ENCODE data around the gene ATP6V1G3.
A peak's percentile ranks its signal among the peaks of the same experiment; 100 is the strongest.
"Not testable (repeated sequence)": the region's sequence is repeated elsewhere in the genome, so short reads cannot be mapped to it uniquely, and the experiment has no call there.

ATP6V1G3 gene

DNA sequence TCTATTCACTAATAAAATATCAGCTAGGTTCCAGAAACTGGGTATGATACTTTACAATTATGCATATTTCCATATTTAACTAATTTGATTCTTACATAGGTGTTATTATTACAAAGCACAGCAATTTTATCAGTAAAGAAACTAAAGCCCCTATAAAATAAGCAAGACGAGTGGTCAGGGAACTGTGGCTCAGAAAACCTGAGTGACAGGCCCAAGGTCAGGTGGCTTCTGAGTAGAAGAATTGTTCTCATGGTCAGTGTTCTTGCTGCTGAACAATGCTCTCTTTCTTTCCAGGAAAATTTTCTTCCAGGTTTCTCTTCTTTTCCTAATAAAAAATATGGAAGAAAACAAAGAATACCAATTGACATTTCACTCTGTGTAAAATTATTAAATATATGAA lies 2.2 kb upstream of the ATP6V1G3 start:
- DNase-seq (ENCODE audit: low read depth, low spot score), result no peak

DNA sequence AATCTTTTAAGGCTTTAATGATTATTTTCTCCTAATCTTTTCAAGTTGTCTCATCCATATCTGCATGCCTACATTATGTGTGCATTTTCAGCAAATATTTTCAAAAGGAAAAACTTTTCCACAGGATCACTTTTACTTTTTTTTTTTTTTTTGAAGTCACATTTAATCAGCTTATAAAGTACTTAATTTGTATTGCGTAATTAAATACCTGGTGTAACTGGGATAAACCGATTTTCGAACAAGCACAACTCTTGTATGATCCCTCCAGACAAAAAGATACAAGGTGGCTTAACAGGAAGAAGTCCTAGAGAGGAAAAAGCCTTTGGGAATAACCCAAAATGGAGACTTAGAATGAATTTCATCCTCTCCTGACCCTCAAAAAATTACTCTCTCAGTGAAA lies 1.3 kb upstream of the ATP6V1G3 start:
- no peak for DNase-seq (ENCODE audit: low read depth, low spot score)

DNA sequence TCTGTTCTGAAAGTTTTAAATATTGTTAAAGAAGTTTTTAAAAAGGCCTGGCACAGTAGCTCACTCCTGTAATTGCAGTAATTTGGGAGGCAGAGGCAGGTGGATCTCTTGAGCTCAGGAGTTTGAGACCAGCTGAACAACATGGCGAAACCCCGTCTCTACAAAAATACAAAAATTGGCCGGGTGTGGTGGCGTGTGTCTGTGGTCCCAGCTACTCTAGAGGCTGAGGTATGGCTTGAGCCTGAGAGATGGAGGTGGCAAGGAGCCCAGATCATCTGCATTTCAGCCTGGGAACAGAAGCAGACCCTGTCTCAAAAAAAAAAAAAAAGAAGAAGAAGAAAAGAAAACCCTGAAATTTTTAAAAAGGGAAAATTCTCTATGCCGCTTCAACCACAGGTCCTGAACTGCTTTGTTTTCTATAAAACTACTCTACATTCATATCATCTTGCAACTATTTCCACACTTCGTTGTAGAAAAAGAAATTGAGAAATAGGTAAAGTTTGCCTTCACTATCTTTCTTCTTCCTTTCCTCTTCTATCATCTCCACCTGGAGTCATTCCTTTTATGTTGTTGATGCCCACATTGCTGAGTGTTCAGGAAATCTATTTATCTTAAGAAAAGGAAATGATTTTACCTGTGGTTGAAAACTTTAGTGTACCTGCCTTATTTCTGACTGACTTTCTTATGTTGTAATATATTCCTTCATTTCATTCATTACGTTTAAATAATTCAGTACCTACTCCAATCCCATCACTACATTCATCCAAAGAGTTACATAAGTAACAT lies 1.7 kb downstream of the ATP6V1G3 start:
- no peak for DNase-seq (ENCODE audit: low read depth, low spot score)

DNA sequence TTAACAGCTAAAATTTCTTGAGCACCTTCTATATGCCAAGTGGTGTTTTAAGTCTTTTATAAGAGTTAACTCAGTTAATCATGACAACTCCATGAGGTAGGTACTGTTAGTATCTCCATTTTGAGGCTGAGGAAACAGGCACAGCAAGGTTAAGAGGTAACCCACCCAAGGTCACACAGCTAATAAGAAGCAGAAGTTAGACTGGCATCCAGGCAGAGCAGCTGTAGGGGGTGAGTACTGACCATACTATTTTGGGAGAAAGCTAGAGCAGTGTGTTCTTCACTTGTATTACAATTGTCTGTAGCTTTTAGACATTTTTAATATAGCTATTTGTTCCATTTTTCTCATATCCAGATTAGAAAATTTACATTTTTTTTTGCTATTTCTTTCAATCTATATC lies 4.8 kb downstream of the ATP6V1G3 start:
- no peak for DNase-seq (ENCODE audit: low read depth, low spot score)

DNA sequence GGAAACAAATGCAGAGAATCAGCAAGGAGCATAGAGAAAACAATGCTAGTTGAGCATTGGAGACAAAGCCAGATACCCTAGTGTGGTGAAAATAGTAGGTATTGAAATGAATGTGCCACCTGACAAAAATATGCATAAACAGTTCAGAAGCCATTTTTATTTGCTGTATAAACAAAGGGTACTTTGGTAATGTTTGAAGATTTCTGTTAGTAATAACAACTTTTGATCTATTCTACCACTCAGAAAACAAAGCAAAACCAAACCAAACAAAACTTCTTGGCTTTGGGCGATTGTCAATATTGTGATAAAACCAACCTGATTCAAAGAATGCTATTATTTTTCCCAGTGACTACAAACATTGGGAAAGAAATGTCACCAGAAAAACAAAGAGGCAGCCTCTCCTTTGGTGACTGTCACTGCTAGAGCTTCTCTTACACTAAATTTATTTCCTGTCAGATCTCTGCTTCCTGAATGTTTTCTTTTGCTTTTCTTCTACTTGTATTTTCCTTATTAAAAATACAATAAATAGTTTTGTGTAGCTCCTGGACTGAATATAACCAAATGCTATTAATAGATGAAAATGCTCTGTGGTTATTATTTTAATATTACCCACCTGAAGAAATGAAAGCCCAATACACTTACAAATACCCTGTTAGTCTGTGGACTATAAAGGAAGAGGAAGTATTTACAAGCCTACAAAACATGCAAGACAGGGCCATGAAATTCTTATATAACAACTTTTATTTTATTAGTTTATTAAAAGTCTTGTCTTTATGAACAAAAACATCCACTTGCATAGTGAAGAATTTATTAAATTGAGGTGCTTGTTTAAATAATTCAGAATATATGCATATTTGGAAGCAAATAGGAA lies 5.7 kb downstream of the ATP6V1G3 start:
- DNase-seq (ENCODE audit: low read depth, low spot score), result no peak

DNA sequence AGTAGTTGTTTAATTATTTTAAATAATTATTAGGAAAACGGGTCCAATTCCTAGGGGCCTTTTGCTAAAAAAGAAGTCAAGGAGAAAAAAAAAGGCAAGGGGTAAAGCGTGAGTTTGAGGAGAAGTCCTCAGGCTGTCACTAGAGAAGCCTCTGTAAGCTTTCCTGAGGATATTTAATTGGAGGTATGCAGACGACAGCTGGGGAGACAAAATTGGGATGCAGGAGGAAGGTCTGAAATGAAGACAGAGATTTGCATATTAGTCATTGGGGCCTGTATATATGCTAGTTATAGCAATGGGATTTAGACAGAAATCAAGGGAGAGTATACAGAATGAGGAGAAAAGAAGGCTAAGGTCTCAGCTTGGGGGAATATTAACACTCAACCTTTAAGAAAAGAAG lies 8.6 kb downstream of the ATP6V1G3 start:
- no peak for DNase-seq (ENCODE audit: low read depth, low spot score)

DNA sequence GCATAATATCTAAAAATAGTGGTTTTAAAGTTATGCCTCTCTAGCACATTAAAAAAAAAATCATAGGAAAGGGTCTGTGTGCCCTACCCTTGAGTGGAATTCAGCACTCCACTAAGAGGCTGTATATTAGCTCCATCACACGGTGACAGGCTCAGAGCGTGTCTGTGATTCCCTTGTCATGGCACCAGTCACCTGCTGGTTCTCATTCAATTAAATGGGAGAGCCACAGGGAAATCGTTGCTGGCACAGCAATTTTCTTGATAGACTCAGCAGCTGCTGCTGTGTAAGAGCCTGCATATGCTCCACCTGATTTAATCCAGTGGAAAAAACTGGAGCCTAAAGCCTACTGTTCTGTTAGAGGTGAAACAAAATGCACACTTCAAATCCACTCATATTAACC lies 9.5 kb downstream of the ATP6V1G3 start:
- DNase-seq (ENCODE audit: low read depth, low spot score), result no peak

DNA sequence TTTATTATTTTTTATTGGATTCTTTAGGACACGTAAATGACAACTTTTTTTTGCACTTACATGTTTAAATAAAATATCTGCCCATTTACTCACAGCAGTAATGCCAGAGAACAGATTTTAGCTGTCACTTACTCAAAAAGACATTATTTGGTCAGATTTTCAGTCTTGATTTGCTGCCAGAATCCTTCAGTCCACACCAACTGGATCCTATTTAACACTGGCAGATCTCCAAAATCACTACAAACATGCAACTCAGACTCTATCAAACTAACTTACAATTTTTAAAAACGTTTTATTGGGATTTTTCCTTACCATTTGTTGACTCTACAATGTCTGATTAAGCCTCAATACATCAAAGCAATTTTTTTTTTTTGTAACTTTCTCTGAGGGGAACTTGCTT lies 11.1 kb downstream of the ATP6V1G3 start:
- no peak for DNase-seq (ENCODE audit: low read depth, low spot score)

DNA sequence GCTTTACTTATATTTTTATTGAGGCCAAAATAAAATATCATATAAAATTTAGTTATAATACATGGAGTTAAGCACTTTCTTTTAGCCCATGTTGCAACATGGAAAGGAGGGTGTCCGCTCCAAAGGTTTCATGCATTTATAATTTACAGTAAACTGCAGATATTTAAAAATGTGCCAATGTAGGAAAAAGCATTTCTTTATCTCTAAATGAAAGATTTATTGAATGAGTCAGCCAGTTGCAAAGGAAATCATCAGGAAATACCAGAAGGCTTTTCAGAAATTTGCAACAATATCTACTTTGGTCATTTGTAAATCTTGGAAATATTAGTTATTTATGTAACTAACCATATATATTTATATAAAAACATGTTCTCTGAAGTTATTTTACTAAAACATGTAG lies 12.1 kb downstream of the ATP6V1G3 start:
- no peak for DNase-seq (ENCODE audit: low read depth, low spot score)

DNA sequence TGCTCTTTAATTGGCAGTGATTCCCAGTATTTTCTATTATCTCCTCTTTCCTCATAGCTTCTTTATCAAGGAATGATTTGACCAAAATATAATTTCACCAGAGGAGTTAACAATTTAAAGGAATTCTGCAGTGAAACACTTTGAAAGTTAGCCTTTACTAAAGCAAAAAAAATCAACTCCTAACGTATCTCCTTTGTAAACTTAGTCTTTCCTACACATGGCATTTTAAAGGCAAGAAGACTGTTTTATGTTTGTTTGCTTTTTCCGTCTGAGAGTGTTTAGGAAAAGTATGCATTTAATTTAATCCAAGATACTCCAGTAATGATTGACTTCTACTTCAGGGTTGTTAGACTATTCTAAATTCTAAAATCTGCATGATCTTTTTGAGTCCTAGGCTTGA lies 15.9 kb downstream of the ATP6V1G3 start:
- no peak for DNase-seq (ENCODE audit: low read depth, low spot score)

DNA sequence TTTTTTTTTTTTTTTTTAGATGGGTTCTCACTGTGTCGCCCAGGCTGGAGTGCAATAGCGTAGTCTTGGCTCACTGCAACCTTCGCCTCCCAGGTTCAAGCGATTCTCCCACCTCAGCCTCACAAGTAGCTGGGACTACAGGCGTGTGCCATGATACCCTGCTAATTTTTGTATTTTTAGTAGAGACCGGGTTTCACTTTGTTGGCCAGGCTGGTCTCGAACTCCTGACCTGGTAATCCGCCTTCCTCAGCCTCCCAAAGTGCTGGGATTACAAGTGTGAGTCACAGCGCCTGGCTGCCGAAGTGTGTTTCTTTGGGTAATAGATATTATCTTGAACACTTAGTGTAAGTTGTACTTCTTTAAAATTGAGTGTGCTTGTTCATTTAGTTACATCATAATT lies 16.4 kb downstream of the ATP6V1G3 start:
- DNase-seq (ENCODE audit: low read depth, low spot score), result not testable (repeated sequence)

DNA sequence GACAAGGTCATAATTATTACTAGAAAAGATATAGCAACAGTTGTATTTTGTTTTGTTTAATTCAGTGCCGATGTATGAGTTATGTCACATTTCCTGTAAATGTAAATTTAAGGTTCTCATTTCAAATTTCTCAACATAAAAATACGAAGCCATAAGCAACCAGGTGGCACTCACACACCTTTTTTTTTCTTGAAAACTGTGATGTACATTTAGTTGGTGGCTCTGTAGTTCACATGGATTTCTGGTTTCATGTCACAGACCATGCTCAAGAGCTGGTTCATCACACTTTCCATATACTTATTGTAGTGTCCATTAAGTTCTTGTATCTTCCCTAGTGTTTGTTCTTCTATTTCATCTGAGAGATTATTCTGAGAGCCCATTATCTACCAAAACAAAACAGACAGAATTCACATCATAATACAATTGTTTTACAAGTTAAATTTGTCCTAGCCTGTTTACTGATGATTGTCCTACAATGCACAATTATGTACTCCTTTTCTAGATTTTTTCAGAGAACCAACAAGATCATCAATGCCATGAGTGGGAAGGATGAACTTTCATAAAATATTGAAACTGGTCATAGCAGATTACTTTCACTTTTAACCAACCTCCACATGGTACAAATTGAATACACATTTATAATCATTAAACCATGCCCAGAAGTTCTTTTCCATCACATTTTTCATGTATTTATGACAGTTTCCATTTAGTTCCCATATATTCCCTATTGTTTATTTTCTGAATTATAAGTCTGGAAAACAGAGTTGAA lies 17.1 kb downstream of the ATP6V1G3 start:
- DNase-seq (ENCODE audit: low read depth, low spot score), result no peak

DNA sequence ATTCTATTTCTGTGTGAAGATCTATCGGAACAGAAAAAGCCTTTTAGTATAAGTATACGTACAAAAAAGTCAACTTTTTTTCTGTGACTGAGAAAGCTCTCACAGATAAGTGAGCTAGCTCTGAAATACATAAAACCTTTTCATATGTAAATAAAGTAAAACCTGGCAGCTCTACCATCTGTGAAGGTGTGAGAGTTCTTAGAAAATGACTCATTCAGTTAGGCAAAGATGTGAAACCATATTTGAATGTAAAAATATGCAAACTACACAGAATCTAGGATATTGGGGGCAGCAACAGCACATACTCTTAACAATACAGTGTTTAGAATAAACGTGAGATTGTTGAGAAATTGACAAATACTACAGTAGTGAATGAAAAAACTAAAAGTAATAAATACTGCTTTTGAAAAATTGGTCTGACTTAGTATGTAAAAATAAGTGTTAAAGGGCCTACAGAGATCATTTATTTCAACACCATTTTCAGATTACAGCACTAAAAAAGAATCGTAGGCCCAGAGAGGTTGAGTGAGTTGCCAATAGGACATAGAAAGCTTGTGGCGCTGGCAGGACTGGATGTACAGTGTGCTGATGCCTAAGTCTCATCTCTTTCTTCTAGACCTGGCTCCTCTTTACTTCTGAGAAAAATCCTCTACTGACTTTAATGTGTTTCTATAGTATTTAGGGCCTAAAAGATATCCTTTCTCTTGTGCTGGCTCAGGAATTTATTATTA lies 19.8 kb downstream of the ATP6V1G3 start:
- no peak for DNase-seq (ENCODE audit: low read depth, low spot score)

DNA sequence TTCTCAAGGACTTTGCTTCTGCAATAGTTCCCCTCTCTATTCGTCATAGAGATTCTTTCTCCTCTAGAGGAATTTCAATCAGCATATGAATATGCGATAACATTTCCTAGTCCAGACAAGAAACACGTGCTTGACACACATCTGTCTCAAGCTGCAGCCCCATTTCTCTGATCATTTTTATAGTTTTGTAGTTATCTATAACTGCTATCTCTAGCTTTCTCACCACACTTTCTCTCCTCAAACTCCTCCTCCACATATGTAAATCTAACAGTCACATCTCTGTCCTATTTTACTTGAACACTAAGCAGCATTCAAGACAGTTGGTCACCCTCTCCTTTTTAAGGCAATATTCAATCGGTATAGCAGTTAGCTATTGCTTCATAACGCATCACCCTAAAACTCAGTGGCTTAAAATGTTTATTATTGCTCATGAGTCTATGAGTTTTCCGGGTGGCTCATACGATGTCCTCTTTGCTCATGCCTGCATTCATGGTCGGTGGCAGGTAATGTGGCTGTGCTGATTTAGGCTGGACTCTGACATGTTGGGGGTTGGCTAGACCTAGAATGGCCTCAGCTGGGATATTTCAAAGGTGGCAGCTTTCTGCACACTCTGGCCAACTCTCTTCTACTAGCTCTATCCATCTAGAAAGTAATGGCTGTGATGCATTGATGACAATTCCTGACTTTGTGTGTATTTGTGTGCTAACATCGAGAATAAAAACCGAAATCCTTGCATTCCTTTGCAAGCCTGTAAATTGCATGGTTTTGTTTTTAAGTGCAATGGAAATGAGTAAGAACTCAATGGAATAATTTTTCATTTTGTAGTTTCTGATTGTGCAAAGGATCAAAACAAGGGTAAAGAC lies 20.6 kb downstream of the ATP6V1G3 start:
- no peak for DNase-seq (ENCODE audit: low read depth, low spot score)

DNA sequence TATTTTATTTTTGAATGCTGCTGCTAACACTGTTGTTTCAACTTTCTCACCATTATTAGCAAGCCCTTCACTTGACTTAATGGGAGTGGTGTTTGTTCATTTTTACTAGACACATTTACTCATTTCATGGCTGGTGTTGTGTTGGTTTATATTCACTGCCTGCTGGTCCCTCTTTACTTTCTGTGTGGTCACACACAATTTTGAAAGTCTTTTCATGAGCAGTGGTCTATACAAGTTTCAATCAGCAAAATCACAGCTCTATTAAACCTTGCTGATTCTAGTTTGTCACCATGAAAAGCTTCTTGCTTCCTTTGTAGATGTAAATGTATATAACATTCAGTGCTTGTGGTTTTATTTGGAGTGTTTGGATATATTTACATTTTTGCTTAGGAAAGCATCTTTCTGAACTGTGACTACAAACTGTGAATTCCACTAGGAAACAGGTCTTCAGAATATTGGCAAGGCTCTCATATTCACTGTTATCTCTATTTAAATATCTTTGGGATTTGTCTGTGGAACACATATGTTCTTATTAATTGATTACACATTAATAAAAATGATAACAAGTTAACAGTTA lies 22.8 kb downstream of the ATP6V1G3 start:
- DNase-seq (ENCODE audit: low read depth, low spot score), result no peak

DNA sequence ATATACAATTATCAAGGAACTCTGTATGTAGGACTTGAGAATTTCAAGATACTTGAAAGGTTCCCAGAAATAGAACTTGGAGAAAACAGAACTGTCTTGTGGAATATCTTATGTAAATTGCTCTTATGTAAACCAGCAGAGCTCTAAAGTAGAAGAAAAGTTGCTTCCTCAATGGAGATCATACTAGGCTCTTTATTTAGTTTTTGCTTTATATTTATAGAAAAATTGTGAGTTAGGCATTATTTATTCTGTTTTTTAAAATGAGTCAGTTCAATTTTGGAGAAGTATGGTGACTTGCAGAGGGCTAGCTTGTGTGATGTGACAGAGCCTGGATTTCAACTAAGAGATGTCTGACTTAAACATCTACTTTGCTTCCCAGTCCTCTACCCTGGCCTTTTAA lies 40.4 kb downstream of the ATP6V1G3 start:
- DNase-seq (ENCODE audit: low read depth, low spot score), result no peak

DNA sequence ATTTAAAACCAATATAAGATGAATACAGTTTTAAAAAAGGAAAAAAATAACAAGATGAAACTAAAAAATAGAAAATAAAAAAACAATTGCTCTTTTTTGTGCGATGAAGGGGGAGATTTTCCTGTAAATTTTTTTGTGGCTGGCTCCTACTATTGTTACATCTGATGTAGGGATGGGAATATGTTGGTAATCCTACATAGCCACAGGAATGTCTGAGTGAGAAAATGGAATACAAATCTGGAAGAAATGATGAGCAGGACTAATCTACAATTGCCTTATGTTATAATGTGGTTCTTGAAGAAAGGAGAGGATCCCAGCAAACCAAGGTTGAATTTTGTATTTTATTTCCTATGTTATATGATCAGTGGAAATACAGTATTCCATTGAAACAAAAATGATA lies 40.9 kb downstream of the ATP6V1G3 start:
- no peak for DNase-seq (ENCODE audit: low read depth, low spot score)

DNA sequence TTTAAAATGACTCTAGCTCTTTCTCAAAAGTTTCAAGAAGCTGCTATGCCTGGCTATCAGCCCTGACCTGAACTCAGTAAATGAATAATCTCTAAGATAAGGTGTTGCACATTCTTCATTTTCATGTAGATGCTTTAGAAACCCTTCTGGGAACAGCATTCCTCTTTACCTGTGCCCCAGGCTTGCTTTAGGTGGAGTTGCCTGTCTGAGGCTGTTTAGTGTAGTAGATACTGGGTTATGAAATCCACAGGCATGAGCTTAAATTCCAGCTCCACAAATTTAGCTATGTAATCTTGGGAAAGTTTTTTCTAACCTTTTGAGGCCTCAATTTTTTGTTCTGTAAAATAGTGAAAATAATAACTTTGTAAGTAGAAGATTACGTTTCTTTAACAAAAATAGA lies 41.6 kb downstream of the ATP6V1G3 start:
- DNase-seq (ENCODE audit: low read depth, low spot score), result peak; percentile 32

DNA sequence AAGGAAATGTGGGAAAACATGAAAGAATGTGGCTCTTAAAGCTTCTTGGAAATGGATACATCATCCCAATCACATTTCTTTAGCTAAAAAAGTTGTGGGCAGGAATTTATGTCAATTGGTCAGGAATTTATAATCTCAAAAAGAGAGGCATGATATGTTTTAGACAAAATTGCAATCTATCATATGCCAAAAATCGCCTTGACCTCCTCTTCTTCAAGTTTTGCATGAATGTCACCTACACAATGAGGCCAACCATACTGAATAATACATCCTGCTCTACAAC lies 42.4 kb downstream of the ATP6V1G3 start:
- DNase-seq (ENCODE audit: low read depth, low spot score), result no peak

DNA sequence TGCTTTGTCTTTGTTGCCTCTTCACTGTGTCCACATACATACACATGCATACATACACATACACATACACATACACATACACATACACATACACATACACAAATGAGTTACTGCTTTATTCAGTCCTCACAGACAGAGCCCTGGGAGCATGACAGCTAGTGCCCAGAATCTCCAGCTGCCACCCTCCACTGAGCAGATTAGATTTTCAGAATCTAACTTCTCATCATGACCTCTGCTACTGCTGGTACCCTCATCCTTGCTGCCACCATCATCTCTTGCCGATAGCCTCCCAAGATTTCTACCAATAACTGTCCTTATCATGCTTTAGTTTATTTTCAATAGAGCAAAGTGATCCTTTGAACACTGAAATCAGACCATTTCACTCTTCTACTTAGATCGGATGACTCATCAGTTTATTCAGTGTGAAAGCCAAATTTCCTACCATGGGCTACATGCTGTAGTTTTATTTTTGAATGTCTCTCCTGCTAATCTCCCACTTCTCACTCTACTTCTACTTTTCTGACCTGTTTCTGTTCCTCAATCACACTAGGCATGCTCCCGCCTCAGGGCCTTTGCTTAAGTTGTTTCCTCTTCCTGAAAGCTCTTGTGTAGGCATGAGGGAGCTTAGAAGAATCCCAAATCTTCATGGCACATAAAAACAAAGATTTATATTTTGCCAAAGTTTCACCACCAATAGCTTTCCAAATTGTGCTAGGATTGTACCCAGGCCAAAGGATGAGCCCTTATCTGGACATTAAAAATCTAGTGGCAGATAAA lies 43.0 kb downstream of the ATP6V1G3 start:
- DNase-seq (ENCODE audit: low read depth, low spot score), result no peak

Data from ELF-1 (cell line).